ENCODE measurements around the gene ACSS3.

Gene ACSS3

DNA sequence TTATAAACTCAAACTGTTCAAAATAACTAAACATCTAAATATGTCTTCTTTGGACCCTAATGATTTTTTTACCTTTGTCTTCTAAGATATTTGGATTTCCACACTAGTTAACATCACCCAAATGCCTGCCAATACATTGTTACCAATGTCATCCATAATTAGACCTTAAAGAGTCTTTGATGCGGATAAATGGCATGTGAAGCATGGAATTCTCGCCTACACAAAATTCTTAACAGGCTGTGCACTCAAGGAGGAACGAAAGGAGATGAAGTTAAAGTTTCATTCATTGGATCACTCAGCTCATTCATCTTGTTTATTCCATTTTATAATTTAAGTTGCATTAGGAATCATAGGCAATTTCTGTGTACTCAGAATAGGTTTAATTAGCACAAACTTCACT, 219.7 kb downstream of the ACSS3 start:
- no peak for DNase-seq (ENCODE audit: low read depth)
- no peak overlapping the region for H3K4me3 ChIP-seq (ENCODE audit: low read depth, low read length)
- TF ChIP-seq, protein P1, sequence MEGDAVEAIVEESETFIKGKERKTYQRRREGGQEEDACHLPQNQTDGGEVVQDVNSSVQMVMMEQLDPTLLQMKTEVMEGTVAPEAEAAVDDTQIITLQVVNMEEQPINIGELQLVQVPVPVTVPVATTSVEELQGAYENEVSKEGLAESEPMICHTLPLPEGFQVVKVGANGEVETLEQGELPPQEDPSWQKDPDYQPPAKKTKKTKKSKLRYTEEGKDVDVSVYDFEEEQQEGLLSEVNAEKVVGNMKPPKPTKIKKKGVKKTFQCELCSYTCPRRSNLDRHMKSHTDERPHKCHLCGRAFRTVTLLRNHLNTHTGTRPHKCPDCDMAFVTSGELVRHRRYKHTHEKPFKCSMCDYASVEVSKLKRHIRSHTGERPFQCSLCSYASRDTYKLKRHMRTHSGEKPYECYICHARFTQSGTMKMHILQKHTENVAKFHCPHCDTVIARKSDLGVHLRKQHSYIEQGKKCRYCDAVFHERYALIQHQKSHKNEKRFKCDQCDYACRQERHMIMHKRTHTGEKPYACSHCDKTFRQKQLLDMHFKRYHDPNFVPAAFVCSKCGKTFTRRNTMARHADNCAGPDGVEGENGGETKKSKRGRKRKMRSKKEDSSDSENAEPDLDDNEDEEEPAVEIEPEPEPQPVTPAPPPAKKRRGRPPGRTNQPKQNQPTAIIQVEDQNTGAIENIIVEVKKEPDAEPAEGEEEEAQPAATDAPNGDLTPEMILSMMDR (IDR thresholded peaks at IDR 0.05; ENCODE audit: low read depth, low read length, missing control alignments): no peak

DNA sequence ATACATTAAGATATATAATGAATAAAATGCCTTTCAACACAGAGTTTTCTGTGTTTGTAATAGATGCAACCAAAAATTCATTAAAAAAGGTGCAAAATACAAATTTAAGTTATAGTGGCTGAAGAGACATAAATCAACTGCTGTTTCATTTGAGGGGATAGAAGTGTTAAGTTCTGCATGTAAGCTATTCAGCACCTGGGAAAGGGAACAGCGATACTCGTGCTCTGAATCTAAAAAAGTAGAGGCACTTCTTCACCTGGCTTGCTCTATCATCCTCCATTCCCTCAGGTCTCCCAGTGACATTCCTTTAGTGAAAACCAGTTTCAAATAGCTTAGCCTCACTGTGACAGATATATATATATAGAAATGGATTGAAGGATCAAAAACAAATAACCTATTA, 222.6 kb downstream of the ACSS3 start:
- TF ChIP-seq, protein P1 (IDR thresholded peaks at IDR 0.05; ENCODE audit: low read depth, low read length, missing control alignments): no peak
- no peak overlapping the region for H3K4me3 ChIP-seq (ENCODE audit: low read depth, low read length)
- no peak for DNase-seq (ENCODE audit: low read depth)

DNA sequence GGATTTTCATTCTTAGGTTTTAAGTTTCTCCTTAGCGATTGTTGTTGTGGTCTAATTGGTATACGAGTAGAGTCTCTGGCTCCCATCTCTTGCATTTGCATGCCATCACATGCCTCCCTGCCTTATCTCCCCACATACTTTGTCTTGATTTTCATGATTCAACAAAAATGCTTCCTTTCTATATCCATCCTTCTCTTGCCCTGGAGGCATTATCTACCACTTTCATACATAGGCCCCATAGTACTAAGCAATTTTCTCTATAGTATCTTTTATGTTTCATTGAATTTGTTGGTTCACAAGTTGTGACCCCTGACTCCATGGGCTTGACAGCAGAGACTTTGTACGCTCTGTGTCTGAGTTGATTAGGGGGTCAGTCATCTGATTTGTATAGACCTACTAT, 226.1 kb downstream of the ACSS3 start:
- TF ChIP-seq, protein P1 (IDR thresholded peaks at IDR 0.05; ENCODE audit: low read depth, low read length, missing control alignments): no peak
- H3K4me3 ChIP-seq (ENCODE audit: low read depth, low read length): no peak overlapping the region
- DNase-seq (ENCODE audit: low read depth): no peak
